ENCODE results near the gene SH3BGRL2.

Gene SH3BGRL2

DNA sequence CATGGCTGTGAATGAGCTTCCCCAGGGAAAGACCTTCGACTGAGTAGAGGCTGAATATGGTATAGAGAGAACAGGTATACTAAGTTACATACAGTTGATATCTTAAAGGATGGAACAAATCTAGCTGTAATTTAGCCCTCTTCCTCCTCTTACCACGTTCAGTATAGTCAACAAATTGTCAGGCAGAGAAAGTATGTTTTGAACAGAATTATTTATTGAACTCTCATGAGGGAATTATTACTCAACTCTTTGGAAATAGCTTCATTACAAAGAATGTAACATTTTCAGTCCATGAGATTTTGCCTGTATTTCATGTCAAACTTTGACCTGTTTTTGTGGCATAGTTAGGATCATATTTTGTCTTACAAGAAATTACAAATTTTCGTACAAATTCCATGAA is 63.0 kb downstream of the SH3BGRL2 start:
- DNase-seq (ENCODE audit: low spot score in 2 of 2) = no peak
- Mint-ChIP-seq H3K4me3 (no peak overlapping the region), H3K4me1 (no peaks in the 10 kb centered on the region), H3K27ac (no peak overlapping the region), H3K36me3 (no peaks in the 10 kb centered on the region), H3K9me3 (no peaks in the 10 kb centered on the region)
- no peak for ATAC-seq

DNA sequence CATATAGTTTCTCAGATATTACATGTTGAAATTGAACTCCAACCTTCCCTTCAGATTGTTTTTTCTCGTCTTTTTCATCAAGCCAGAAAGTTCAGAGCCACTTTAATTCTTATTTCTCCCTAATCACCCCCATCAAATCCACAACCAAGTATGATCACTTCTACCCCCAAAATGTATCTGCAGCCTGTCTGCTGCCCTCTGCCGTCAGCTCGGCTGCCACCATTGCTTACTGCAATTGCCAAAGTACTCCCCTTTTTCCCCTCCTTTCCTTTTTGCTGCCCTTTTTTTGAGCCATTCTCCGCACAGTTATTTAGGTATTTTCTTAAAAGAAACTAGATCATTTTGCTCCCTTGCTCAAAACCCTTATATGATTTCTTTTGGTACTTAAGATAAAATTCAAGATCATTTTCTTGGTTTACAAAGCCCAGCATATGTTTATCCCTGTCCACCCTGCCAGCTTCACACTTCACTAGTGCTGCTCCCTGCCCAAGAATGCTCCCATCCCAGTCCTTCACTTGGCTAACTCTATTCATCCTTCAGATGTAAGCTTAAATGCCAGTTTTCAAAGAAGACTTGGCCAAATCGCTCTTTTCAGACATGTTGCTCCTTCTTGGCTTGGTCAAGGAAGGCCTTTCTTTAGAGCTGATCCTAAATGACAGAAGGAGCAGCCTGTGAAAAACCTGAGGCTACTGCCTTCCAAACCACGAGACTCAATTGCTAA is 63.7 kb downstream of the SH3BGRL2 start:
- H3K27ac Mint-ChIP-seq = no peak overlapping the region
- no peaks in the 10 kb centered on the region for H3K4me1 Mint-ChIP-seq
- H3K9me3 Mint-ChIP-seq = no peaks in the 10 kb centered on the region
- no peaks in the 10 kb centered on the region for H3K36me3 Mint-ChIP-seq
- DNase-seq (ENCODE audit: low spot score in 2 of 2) = no peak
- ATAC-seq = no peak
- no peak overlapping the region for H3K4me3 Mint-ChIP-seq

DNA sequence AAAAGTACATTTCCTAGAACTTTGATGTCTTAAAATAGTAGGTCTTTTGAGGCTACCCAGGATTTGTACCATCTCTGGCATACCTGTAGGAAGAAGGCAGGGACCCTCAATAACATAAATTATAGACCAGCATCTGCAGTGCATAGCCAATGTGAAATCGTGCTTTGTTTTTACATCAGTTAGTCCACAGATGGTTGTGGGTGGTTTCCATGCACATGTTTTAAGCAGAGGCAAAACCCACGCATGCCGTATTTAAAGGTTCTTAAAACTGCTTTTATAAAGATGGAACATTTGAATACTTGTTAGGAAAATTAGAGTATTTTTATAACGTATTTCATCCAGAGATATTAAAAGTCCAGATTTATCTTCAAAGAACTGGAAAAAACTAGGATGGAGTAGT is 66.3 kb downstream of the SH3BGRL2 start:
- Mint-ChIP-seq H3K9me3 (no peaks in the 10 kb centered on the region), H3K4me1 (peaks cover 1% of the 10 kb centered on the region), H3K36me3 (no peaks in the 10 kb centered on the region), H3K4me3 (no peak overlapping the region), H3K27ac (no peak overlapping the region)
- DNase-seq (ENCODE audit: low spot score in 2 of 2) = no peak
- ATAC-seq = no peak

DNA sequence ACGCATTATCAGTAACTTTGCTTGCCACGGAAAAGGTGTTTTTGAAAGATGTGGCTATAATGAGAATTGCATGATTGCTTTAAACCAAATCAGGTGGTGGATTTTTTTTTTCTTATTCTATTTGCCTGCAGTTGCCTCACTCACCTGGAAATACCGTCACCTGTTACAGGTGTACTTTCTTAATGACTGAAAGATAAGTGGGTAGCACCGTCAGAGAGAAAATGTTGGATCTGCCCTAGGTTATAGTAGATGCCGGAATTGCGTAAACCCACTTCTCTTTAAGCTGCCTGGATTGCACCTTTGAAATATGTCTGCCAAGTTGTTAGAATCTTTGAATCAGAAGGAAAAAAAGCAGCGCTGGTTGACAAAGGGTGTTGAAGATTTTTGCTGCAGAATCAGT is 68.5 kb downstream of the SH3BGRL2 start:
- no peak for DNase-seq (ENCODE audit: low spot score in 2 of 2)
- Mint-ChIP-seq H3K36me3 (no peaks in the 10 kb centered on the region), H3K4me1 (peaks cover 8% of the 10 kb centered on the region), H3K27ac (no peak overlapping the region), H3K4me3 (no peak overlapping the region), H3K9me3 (no peaks in the 10 kb centered on the region)
- ATAC-seq = no peak

DNA sequence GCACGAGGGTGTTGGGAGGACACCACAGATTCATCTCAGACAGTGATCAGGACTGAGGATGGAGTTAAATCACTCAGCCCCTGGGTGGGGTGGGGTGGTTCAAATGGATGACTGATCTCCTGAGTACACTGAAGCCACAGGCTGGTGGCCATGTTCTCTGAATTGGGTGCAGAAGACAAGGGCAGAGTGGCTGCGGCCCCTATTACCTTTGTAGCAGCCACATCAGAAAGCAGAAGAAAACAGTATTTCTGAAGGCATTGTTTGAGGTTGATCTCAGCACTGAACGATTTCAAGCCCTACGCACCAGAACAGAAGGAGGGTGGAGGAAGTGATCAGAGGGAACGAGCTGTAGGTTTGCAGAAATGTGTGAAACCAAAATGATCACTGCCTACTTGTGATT is 71.6 kb downstream of the SH3BGRL2 start:
- Mint-ChIP-seq H3K27ac (peak overlapping the region; percentile 33), H3K9me3 (no peaks in the 10 kb centered on the region), H3K36me3 (no peaks in the 10 kb centered on the region), H3K4me3 (peak overlapping the region; percentile 34), H3K4me1 (peaks cover 8% of the 10 kb centered on the region)
- DNase-seq (ENCODE audit: low spot score in 2 of 2) (peak in 1 of 2 donors; percentile 49), ATAC-seq (peak; percentile 93)

DNA sequence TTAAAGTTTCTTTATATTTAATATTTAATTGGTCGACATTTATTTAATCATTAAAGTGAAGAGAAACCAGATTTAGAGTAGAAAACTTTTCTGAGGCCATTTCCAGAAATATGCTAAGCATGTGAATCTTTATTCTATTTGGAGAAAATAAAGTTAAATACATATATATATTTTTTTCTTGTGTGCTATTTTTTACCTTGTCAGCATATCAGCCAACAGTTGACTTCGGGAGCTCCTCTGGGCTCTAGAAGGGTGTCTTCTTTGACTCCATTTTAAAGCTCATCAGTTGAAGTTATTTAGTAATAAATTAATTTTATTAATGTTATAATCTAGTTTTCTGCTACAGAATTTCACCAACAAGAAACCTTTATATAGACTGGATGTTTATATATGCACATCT is 73.1 kb downstream of the SH3BGRL2 start:
- no peak for DNase-seq (ENCODE audit: low spot score in 2 of 2)
- H3K36me3 Mint-ChIP-seq = no peaks in the 10 kb centered on the region
- peaks cover 8% of the 10 kb centered on the region for H3K4me1 Mint-ChIP-seq
- no peaks in the 10 kb centered on the region for H3K9me3 Mint-ChIP-seq
- no peak overlapping the region for H3K27ac Mint-ChIP-seq
- H3K4me3 Mint-ChIP-seq = no peak overlapping the region
- no peak for ATAC-seq

DNA sequence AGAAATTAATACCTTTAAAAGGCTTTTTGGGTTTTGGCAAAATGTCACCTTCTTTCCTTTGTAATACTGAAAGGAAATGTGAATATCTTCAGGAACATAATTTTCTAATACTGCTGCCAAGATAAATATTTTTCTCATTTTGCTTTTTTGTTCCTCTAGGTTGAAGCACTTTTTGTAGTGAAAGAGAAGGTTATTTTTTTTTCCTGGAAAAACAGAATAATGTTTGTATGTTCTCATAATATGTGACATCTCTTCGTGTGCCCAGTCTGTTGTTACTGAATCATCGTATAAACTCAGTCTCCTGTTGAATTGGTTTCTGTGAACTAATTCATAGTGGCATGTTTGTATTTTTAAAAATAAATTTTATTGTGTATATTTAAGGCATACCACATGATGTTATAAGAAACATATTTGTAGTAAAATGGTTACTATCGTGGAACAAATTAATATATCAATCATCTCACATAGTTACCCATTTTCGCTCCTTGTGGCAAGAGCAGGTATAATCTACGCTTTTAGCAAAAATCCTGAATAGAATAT is 74.4 kb downstream of the SH3BGRL2 start:
- DNase-seq (ENCODE audit: low spot score in 2 of 2) (no peak), ATAC-seq (no peak)
- H3K4me1 Mint-ChIP-seq = peaks cover 8% of the 10 kb centered on the region
- no peaks in the 10 kb centered on the region for H3K36me3 Mint-ChIP-seq
- no peaks in the 10 kb centered on the region for H3K9me3 Mint-ChIP-seq
- H3K4me3 Mint-ChIP-seq = no peak overlapping the region
- no peak overlapping the region for H3K27ac Mint-ChIP-seq

DNA sequence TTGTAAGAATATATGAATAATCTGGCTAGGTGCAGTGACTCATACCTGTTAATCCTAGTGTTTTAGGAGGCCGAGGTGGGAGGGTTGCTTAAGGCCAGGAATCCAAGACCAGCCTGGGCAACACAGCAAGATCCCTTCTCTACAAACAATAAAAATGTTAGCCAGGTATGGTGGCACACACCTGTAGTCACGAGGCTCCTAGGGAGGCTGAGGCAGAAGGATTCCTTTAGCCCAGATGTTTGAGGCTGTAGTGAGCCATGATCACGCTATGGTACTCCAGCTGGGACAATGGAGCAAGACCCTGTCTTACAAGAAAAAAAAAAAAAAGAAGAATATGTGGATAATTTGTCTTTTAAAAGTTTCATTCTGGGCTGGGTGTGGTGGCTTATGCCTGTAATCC is 75.4 kb downstream of the SH3BGRL2 start:
- DNase-seq (ENCODE audit: low spot score in 2 of 2) (no peak), ATAC-seq (no peak)
- H3K4me3 Mint-ChIP-seq = no peak overlapping the region
- H3K36me3 Mint-ChIP-seq = no peaks in the 10 kb centered on the region
- no peaks in the 10 kb centered on the region for H3K9me3 Mint-ChIP-seq
- H3K4me1 Mint-ChIP-seq = peaks cover 8% of the 10 kb centered on the region
- H3K27ac Mint-ChIP-seq = no peak overlapping the region

DNA sequence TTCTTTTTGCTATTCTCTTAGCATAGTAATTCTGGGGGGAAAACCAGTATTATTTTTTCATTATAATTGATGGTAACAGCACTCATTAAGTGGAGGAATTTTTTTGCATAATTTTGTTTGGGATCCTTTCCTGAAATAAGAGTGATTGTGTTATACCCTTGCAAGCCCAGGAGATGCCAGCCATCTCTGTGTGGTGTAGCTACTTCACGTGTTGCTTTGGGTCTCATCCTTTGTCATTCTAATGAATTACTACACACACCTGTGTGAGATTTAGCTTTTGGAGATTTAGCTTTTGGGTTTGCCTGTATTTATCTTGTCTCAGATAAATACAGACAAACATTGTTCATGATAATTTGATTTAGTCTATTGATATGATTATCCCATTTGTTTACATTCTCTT is 76.5 kb downstream of the SH3BGRL2 start:
- Mint-ChIP-seq H3K4me1 (peaks cover 5% of the 10 kb centered on the region), H3K27ac (no peak overlapping the region), H3K9me3 (no peaks in the 10 kb centered on the region), H3K4me3 (no peak overlapping the region), H3K36me3 (no peaks in the 10 kb centered on the region)
- no peak for DNase-seq (ENCODE audit: low spot score in 2 of 2)
- ATAC-seq = no peak

DNA sequence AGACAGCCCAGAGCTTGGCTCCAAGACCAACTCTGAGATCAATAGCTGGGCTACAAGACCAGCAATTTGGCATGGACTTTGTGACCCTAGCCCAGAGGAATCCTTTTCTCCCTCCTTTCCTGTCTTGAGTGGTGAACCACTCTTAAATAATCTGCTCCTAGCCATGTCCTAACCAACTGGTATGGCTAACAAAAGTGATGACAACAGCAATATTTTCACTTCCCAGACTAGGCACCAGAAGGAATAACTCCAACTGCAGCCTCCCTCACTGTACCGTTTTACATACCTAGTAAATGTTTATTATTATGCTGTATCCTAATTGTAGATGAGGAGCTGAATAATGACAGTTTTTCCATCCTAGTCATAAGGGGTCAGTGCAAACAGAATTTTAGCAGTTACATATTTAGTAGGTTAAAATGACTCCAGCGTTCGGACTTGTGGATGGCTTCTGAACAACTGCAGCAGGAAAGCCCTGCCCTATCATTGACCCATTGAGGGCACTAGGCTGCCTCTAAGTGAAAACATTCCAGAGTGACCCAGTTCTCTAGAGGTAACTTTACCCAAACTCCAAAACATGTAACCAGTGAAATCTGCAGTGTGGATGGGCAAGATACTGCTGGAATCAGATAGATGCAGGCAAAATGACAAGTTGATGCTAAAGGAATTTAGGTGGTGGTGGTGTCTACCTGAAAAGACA is 77.1 kb downstream of the SH3BGRL2 start:
- Mint-ChIP-seq H3K36me3 (no peaks in the 10 kb centered on the region), H3K9me3 (no peaks in the 10 kb centered on the region), H3K4me1 (no peaks in the 10 kb centered on the region), H3K27ac (no peak overlapping the region), H3K4me3 (no peak overlapping the region)
- ATAC-seq = no peak
- no peak for DNase-seq (ENCODE audit: low spot score in 2 of 2)

DNA sequence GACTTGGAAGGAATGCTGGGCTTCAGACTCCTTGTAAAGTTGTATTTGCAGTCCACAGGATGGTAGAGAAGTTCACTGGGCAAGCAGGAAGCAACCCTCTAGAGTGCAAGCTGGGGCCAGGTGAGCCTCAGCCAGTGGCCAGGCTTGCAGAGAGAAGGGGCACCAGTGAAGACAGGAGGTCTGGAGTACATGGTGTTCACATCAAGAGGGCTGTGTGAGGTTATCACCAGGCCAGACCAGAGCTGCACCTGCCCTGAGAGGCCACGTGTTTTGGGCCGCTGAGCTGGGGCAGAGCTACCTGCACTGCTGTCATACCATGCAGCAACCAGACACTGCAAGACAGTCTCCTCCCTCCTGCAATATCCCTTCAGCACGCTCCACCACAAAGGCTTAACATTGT is 79.0 kb downstream of the SH3BGRL2 start:
- no peaks in the 10 kb centered on the region for H3K36me3 Mint-ChIP-seq

DNA sequence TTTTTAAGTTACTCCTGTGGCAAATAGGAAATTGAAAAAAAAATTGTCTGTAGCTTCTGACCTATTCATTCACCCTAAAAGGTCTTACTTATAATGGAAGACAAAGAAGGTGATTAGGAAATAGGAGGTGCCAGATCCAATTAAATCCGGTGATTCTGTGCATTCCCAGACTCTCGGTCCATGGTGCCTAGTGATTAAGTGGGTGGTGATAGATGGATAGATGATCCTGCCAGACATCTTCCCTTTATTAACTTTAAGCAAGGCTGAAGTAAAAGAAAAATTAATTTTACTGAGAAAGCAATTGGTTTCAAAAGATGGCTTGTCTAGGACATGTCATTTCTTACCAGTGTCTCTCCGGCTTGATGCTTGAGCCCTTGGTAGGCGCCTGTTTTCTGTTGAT is 80.0 kb downstream of the SH3BGRL2 start:
- no peaks in the 10 kb centered on the region for H3K4me1 Mint-ChIP-seq
- no peak overlapping the region for H3K4me3 Mint-ChIP-seq
- no peak for DNase-seq (ENCODE audit: low spot score in 2 of 2)
- no peaks in the 10 kb centered on the region for H3K9me3 Mint-ChIP-seq
- no peak overlapping the region for H3K27ac Mint-ChIP-seq
- no peaks in the 10 kb centered on the region for H3K36me3 Mint-ChIP-seq
- ATAC-seq = no peak

More for the DNA sequence above, 79.0 kb downstream of the SH3BGRL2 start:
- H3K4me3 Mint-ChIP-seq = no peak overlapping the region
- no peaks in the 10 kb centered on the region for H3K9me3 Mint-ChIP-seq
- H3K27ac Mint-ChIP-seq = no peak overlapping the region
- no peaks in the 10 kb centered on the region for H3K4me1 Mint-ChIP-seq
- ATAC-seq = peak; percentile 34
- no peak for DNase-seq (ENCODE audit: low spot score in 2 of 2)

DNA sequence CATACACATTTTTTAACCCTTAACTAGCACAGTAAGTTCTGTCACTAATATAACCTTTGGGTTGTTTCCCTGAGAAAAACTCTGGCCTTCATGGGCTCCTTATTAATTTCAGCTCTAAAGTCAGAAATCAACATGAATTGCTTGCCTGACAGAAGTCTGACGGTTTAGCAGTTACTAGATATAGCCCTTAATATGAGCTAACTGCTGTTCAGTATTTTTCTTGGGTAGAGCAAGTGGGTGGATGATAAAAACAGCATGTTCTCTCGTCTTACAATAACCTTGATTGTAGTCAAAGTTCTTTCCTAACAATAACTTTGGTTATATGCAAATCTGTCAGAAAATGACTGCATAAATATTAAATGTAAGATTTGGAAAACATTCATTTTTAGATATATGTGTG is 81.0 kb downstream of the SH3BGRL2 start:
- Mint-ChIP-seq H3K36me3 (no peaks in the 10 kb centered on the region), H3K4me1 (no peaks in the 10 kb centered on the region)
- no peak for DNase-seq (ENCODE audit: low spot score in 2 of 2)

DNA sequence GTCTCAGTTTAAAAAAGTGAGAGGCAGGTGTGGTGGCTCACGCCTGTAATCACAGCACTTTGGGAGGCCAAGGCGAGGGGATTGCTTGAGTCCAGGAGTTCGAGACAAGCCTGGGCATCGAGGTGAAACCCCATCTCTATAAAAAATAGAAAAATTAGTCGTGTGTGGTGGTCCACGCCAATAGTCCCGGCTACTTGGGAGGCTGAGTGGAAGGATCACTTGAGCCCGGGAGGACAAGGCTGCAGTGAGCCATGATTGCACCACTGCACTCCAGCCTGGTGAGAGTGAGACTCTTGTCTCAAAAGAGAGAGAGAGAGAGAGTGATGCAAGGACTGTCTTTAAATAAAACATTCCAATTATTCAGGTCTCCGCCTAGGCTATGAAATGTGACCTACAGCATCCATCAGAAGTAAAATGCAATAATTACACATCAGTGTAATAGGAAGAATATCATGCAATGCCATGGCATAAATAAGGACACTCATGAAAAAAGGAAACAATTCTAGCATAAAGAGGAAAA is 81.5 kb downstream of the SH3BGRL2 start:
- Mint-ChIP-seq H3K36me3 (no peaks in the 10 kb centered on the region), H3K9me3 (no peaks in the 10 kb centered on the region), H3K4me3 (no peak overlapping the region), H3K4me1 (no peaks in the 10 kb centered on the region), H3K27ac (no peak overlapping the region)
- ATAC-seq (no peak), DNase-seq (ENCODE audit: low spot score in 2 of 2) (no peak)

More for the DNA sequence above, 81.0 kb downstream of the SH3BGRL2 start:
- Mint-ChIP-seq H3K9me3 (no peaks in the 10 kb centered on the region), H3K27ac (no peak overlapping the region), H3K4me3 (no peak overlapping the region)
- no peak for ATAC-seq

DNA sequence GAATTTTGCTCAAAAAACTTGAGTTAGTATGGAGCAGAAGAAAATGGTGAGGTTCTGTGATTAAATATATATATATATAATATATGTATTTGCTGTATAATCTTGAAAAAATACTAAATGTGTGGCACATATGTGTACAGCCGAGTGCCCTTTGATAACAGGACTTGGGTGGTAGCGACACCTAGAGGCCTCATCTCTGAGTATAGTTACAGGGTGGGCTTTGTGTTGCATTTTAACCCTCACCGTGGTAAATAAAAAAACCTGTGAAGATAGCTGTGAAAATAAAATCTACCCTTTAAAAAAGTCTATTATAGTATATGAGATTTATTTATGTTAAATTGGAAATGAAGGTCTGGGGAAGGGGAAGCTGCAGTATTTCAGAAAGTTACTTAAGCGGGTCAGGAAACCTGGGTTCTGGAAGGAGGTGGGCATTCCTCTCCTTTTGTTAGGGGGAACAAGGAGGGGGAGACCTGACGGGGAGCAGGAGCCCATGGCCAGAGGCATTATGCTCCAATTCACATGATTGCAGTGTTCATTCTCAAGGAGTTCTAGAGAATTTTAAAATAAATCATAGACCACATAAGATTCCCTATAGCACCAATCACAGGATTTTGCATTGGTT is 82.7 kb downstream of the SH3BGRL2 start:
- Mint-ChIP-seq H3K27ac (no peak overlapping the region), H3K9me3 (no peaks in the 10 kb centered on the region), H3K4me1 (no peaks in the 10 kb centered on the region), H3K4me3 (no peak overlapping the region), H3K36me3 (no peaks in the 10 kb centered on the region)
- ATAC-seq (peak; percentile 58), DNase-seq (ENCODE audit: low spot score in 2 of 2) (peak in 1 of 2 donors; percentile 51)

Data from stimulated activated effector memory CD8-positive, alpha-beta T cell treated with anti-CD3 and anti-CD28 coated beads, Interleukin-12 subunit alpha, Interleukin-12 subunit beta, amount 100 ng/mL, for 72 hours (primary cell).